ENCODE data around the gene ZNF513.

ZNF513 gene

DNA sequence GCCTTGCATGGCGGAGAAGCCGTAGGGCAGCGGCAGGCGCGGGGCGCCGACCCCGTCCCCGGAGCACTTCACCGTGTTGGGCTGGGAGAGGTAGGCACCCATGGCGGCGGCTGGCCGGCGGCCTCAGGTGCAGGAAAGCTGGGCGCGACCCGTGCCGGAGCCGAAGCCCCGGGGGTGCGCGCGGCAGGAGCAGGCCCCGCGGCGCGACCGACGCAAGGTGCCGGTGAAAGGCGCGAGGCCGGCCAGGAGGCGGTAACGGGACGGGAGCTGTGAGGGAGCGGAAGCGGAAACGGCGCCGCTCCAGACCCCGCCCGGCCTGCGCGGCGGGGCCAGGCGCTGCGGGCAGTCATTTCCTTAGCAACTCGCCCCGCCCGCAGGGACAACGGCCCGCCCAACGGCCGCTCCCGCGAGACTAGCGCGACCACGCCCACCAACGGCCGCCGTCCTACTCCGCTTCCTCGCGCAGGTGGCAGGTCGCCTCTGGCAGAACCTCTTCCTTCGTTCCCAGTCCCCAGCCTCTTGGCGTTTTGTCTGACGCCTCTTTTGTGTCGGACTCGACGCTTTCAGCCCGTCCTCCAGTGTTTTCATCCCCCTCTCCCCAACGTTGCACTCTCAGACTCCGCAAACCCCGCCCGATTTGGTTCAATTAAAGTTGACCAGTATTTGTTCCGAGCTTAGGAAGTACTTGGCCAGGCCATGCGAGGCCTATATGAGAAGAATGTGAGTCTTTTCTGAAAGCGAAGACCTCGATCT, 29.0 kb upstream of the ZNF513 start, which contains the start of gene PPM1G:
TSS of gene PPM1G (minus strand) at position 271 of the 753 bp plus-strand sequence. CDS start at position 102, 169 bp downstream.
- H3K4me3 Mint-ChIP-seq, result peak within 1 kb of the TSS; percentile 88 to 97 (median 94)
- H3K4me1 Mint-ChIP-seq, result peaks cover 23% of the 10 kb centered on the region
- peaks cover 8% of the 10 kb centered on the region for H3K36me3 Mint-ChIP-seq (ENCODE audit: low read depth)
- H3K27ac Mint-ChIP-seq, result peak within 1 kb of the TSS; percentile 92 to 97 (median 96)
- TF ChIP-seq, protein P1, sequence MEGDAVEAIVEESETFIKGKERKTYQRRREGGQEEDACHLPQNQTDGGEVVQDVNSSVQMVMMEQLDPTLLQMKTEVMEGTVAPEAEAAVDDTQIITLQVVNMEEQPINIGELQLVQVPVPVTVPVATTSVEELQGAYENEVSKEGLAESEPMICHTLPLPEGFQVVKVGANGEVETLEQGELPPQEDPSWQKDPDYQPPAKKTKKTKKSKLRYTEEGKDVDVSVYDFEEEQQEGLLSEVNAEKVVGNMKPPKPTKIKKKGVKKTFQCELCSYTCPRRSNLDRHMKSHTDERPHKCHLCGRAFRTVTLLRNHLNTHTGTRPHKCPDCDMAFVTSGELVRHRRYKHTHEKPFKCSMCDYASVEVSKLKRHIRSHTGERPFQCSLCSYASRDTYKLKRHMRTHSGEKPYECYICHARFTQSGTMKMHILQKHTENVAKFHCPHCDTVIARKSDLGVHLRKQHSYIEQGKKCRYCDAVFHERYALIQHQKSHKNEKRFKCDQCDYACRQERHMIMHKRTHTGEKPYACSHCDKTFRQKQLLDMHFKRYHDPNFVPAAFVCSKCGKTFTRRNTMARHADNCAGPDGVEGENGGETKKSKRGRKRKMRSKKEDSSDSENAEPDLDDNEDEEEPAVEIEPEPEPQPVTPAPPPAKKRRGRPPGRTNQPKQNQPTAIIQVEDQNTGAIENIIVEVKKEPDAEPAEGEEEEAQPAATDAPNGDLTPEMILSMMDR (IDR thresholded peaks at IDR 0.05; ENCODE audit: unreplicated experiment in 3 of 3), result no peak
- no peaks in the 10 kb centered on the region for H3K9me3 Mint-ChIP-seq
- H3K27me3 Mint-ChIP-seq (ENCODE audit: low read depth), result no peaks in the 10 kb centered on the region

DNA sequence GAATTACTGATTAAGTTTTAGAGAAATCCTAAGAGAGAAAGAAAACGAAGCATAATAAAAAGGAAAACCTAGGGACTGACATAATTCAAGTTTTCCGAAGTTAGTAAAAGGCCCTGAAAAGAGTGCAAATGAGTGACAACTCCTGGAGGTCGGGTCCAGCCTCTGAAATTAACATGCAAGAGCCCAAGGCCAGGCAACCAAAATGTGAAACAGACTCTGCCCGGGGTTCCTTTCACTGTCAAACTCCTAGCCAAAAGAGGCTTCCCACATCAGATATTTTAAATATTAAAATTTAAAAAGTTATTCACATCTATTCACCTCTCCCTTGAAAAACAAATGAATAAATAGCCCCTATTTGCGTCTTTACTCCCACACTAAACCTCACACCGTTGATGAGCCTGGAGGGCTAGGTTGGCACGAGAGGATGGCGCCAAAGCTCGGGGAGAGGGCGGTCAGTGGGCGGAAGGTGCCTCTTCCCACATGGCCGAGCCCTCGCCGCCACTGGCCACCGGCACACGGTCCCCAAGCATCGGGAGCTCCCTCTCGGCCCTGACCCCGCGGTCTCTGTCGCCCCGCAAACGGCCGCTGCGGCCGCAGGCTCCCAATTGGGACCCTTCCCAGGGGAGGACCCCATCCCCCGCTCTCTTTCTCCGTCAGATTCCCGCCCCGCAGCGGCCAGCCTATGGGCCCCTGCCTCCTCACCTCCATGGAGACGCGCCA, 28.2 kb upstream of the ZNF513 start:
- Mint-ChIP-seq H3K4me3 (peak overlapping the region; percentile 88 to 94 (median 92)), H3K9me3 (no peaks in the 10 kb centered on the region)
- TF ChIP-seq, protein P1 (IDR thresholded peaks at IDR 0.05; ENCODE audit: unreplicated experiment in 3 of 3), result no peak

DNA sequence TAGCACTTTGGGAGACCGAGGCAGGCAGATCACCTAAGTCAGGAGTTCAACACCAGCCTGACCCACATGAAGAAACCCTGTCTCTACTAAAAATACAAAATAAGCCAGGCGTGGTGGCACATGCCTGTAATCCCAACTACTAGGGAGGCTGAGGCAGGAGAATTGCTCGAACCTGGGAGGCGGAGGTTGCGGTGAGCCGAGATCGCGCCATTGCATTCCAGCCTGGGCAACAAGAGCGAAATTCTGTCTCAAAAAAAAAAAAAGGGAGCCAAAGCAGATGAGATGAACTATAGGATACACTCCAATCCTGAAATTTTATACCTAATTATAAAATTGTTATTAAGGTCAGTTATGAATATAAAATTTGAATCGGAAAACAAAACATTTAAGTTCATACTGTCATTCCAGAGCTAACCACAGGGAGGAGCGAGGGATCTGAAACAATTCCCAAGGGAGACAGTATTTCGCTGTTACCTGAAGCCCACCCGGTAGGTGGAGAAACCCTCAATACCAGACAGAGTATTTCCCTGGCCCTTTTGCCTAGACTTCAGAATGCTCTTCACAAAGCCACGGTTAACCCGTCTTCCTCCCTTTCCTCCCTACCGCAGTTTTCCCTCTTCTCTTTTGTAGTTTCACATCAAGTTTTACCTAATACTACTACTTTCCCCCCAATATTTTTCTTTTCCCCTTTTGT, 27.4 kb upstream of the ZNF513 start:
- peak overlapping the region; percentile 88 to 94 (median 92) for H3K4me3 Mint-ChIP-seq
- no peaks in the 10 kb centered on the region for H3K9me3 Mint-ChIP-seq
- peaks cover 8% of the 10 kb centered on the region for H3K36me3 Mint-ChIP-seq (ENCODE audit: low read depth)
- TF ChIP-seq, protein P1 (IDR thresholded peaks at IDR 0.05; ENCODE audit: unreplicated experiment in 3 of 3), result peak; percentile 61 to 69 (median 66)
- peaks cover 23% of the 10 kb centered on the region for H3K4me1 Mint-ChIP-seq
- H3K27me3 Mint-ChIP-seq (ENCODE audit: low read depth), result no peaks in the 10 kb centered on the region
- peak overlapping the region; percentile 78 to 84 (median 80) for H3K27ac Mint-ChIP-seq

More for the DNA sequence above, 28.2 kb upstream of the ZNF513 start:
- Mint-ChIP-seq H3K36me3 (ENCODE audit: low read depth) (peaks cover 8% of the 10 kb centered on the region), H3K27ac (peak overlapping the region; percentile 78 to 84 (median 80)), H3K27me3 (ENCODE audit: low read depth) (no peaks in the 10 kb centered on the region), H3K4me1 (peaks cover 23% of the 10 kb centered on the region)

DNA sequence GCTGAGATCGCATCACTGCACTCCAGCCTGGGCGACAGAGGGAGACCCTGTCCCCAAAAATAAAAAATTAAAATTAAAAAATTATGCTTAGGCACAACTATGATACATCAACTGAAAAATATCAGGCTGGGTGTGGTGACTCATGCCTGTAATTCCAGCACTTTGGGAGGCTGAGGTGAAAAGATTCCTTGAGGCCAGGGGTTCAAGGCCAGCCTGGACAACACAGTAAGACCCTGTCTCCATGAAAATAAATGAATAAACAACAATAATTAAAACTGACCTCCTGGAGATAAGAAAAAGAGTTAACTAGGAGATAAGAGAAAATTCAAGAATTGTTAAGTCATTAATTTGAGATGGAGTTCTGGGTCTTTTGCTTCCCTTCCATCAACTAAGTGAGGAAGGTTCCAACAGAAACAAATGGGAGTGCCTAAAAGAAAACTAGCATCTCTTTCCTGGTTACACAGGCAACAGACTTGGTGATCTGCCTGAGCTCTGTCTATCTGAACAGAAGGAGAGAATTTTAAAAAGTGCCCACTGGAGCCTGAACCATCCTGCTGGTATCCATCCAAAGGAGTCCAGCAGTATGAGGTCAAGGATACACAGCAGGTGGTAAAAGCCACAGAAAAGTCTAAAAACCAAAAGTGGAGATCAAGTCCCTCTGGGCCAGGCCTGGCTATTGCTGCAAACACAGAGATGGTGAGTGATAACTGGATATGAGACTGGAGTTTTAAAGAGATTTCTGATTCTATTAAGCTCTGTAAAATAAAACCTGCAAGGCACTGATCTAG, 20.0 kb upstream of the ZNF513 start:
- no peaks in the 10 kb centered on the region for H3K4me1 Mint-ChIP-seq
- no peak overlapping the region for H3K4me3 Mint-ChIP-seq
- no peak overlapping the region for H3K27ac Mint-ChIP-seq
- no peaks in the 10 kb centered on the region for H3K9me3 Mint-ChIP-seq
- H3K27me3 Mint-ChIP-seq (ENCODE audit: low read depth), result no peaks in the 10 kb centered on the region
- TF ChIP-seq, protein P1 (IDR thresholded peaks at IDR 0.05; ENCODE audit: unreplicated experiment in 3 of 3), result no peak
- H3K36me3 Mint-ChIP-seq (ENCODE audit: low read depth), result peaks cover 16% of the 10 kb centered on the region

DNA sequence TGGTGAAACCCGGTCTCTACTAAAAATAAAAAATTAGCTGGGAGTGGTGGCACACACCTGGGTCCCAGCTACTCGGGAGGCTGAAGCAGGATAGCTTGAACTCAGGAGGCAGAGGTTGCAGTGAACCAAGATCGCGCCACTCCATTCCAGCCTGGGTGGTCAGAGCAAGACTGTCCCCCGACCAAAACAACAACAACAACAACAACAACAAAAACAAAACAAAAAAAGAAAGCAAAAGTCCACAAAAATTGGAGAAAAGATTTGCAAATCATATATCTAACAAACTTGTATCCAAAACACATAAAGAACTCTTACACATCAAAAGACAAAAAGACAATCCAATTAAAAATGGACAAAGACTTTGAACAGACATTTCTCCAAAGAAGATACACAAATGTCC, 18.4 kb upstream of the ZNF513 start:
- TF ChIP-seq, protein P1 (IDR thresholded peaks at IDR 0.05; ENCODE audit: unreplicated experiment in 3 of 3), result no peak
- Mint-ChIP-seq H3K4me1 (no peaks in the 10 kb centered on the region), H3K9me3 (no peaks in the 10 kb centered on the region), H3K36me3 (ENCODE audit: low read depth) (peaks cover 16% of the 10 kb centered on the region), H3K27me3 (ENCODE audit: low read depth) (no peaks in the 10 kb centered on the region), H3K27ac (no peak overlapping the region), H3K4me3 (no peak overlapping the region)
